GM12891 (cell line): ENCODE data around the gene UNC93B1.
"Not testable (repeated sequence)": the region's sequence is repeated elsewhere in the genome, so short reads cannot be mapped to it uniquely, and the experiment has no call there.

ENCODE experiments used
- DNase-seq: peaks from one replicate; pipeline ENCODE4 v3.0.0; 2011; ENCODE audit warnings: low spot score; ENCODE audit not compliant: insufficient read length
- FAIRE-seq: peaks from 2 replicates; lab custom pipeline; 2011; peaks lifted over from hg19 to GRCh38; lab: Jason Lieb, UNC
- PAX5 ChIP-seq: IDR thresholded peaks from 2 replicates; pipeline ENCODE4 v1.6.1; 2011; ENCODE audit warnings: low read length, moderate library complexity, mild to moderate bottlenecking; ENCODE audit not compliant: insufficient read depth, severe bottlenecking
- POLR2A ChIP-seq: IDR thresholded peaks from 2 replicates; pipeline ENCODE4 v1.6.1; 2011; ENCODE audit warnings: low read depth, low read length, control low read depth
- POLR2AphosphoS5 ChIP-seq: IDR thresholded peaks from 2 replicates; pipeline ENCODE4 v1.6.1; 2011; ENCODE audit warnings: low read depth, low read length, control low read depth
- POU2F2 ChIP-seq: IDR thresholded peaks from 2 replicates; pipeline ENCODE4 v1.6.1; 2011; ENCODE audit warnings: low read depth, mild to moderate bottlenecking, control low read depth, low read length, moderate library complexity
- SPI1 ChIP-seq: IDR thresholded peaks from 2 replicates; pipeline ENCODE4 v1.6.1; 2011; ENCODE audit warnings: low read depth, low read length, control low read depth
- TAF1 ChIP-seq: IDR thresholded peaks from 2 replicates; pipeline ENCODE4 v1.6.1; 2011; ENCODE audit warnings: low read depth, low read length, control low read depth

UNC93B1 gene

DNA sequence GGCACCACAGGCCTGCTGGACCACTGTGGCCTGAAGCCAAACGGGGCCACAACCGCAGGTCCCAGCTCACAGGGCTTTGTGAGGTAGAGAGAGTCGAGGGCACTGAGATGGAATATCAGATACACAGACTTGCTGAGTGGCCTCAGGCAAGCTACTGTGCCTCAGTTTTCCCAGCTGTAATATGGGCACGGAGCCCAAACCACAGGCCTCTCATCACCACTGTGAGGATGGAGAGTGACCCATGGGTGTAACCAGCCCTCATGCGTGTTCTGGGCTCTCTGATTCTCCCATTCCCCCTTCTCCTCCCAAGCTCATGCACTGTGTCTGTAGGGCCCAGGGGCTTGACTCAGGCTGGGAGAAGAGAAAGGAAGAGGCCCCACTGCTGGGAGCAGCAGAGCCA lies 4.2 kb downstream of the UNC93B1 start:
- no peak for FAIRE-seq
- TF ChIP-seq POLR2AphosphoS5 (peak; percentile 47), TAF1 (no peak)
- DNase-seq, result no peak

DNA sequence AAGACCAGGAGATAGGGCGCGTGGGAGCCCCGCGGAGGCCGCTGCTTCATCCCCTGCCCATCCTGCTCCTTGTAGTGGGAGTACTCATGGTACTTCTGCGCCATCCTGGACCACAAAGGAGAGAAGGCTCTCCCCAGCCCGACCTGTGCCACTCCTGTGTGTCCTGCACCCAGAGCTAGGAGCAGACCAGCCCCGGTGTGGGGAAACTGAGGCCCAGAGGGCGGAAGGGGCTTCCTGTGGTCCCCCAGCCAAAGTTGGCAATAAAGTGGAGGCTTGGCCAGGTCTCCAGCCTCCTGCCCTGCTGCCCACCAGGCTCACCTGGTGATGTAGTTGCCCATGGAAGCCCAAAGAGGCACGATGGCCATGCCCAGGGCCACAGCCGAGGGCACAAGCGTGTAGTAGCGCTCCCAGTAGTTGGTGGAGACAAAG lies 4.7 kb downstream of the UNC93B1 start:
- FAIRE-seq, result no peak
- TF ChIP-seq PAX5 (no peak), POU2F2 (no peak), POLR2A (no peak), POLR2AphosphoS5 (no peak), TAF1 (no peak), SPI1 (no peak)
- no peak for DNase-seq

DNA sequence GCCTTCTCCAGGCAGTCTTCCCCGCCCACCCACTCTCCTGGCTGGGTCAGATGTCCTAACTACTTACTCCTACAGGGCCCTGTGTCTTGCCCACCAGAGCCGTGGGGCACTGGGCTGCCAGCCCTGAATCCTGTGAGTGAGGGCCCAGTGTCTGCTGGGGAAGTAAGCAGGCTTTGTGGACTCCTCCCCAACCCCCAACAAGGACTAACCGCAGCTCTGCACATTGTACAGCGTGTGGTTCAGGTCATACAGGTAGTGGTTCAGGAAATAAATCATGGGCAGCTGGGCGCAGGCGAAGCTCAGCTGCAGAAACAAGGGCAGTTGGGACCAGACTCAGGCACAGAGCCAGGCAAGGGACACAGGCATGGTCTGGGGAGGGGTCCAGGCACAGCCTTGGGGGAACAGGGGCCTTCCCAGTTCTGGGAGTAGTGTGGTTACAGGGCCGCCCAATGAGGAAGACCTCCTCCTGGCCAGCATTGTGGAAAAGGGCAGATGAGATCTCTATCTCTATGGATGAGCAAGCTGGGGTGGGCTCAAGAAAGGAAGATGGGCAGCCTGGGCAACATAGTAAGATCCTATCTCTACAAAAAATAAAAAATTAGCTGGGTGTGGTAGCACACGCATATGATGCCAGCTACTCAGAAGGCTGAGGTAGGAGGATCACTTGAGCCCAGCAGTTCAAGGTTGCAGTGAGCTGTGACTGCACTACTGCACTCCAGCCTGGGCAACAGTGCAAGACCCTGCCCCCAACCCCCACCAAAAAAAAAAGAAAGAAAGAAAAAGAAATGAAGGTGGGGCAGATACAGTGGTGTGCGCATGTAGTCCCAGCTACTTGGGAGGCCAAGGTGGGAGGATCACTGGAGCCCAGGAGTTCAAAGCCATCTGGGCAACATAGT lies 5.5 kb downstream of the UNC93B1 start:
- TF ChIP-seq POLR2AphosphoS5 (no peak), SPI1 (no peak), POLR2A (no peak), PAX5 (no peak), POU2F2 (no peak), TAF1 (no peak)
- DNase-seq, result no peak
- FAIRE-seq, result peak; percentile 48

DNA sequence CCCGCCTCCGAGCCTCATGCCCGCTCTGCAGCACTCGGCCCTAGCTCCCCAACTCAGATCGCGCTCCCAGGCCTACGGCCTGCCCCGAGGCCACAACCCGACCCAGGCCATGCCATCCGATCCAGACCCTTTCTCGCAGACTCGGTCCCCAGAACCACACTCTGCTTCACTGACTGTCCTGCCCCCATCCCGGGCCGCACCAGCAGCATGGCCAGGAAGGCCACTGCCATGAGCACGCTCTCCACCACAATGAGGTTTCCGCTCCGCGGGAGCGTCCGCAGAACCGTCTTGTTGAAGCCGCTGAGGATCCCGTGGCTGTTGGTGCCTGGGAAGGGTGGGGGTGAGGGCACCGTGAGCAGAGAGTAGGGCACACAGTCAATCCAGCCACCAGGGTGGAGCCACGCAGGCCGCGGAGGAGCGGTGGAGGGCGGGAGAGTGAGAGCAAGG lies 6.4 kb downstream of the UNC93B1 start:
- FAIRE-seq, result no peak
- DNase-seq, result no peak

DNA sequence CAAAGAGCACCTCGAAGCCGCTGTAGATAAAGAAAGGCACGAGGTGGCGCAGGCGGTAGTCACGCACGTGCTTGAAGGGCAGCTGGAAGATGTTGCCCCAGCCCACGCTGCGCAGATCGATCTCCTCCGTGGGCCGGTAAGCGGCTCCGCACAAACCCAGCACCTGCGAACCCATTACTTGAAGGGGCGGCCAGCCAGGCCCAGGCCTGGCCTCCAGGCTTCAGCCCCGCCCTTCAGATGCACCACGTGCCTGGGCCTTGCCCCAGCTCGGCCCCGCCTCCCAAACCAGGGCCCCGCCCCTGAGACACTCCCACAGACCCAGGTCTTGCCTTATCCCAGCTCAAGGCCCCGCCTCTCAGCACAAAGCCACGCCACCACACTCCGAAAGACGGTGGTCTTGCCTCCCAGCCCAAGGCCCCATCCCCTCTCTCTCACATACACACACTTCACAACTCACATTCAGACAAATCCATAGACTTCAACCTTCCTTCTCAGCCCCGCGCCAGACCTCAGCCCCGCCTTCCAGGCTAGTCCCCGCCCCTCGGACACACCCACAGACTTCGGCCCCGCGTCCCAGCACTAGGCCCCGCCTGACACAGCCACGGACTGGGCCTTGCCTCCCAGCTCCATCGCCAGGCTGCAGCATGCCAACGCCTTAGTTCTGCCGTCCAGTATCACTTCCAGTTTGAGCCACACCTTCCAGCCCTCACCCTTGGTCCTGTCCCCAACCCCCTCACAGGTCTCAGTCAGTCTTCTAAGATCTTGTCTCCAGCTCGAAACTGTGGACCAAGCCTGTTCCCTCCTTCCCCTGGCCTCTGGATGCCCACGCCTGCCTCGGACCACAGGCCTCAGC lies 7.0 kb downstream of the UNC93B1 start:
- no peak for FAIRE-seq
- TF ChIP-seq POU2F2 (peak; percentile 18; the same call in 1 of the 2 replicates), POLR2AphosphoS5 (no peak), SPI1 (no peak), PAX5 (no peak), POLR2A (no peak), TAF1 (no peak)
- no peak for DNase-seq

More for the DNA sequence above, 6.4 kb downstream of the UNC93B1 start:
- TF ChIP-seq POLR2AphosphoS5 (no peak), SPI1 (no peak), TAF1 (no peak), POU2F2 (no peak), POLR2A (no peak), PAX5 (no peak)

DNA sequence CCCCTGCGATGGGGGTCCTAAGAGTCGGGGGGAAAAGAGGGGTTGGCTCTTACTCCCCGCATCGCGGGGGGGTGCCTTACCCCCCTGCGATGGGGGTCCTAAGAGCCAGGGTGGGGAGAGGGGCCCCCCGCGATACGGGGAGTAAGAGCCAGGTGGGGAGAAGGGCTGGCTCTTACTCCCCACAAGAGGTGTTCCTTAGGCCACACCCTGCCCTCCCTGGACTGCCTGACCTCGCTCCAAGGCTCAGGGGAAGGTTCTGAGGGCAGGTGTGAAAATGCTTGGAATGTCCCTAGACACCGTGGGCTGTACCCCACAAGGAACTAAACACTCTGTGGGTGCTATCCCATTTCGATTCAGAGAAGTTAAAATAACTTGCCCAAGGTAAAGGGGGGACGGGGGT lies 7.8 kb downstream of the UNC93B1 start:
- TF ChIP-seq PAX5 (no peak), POU2F2 (no peak), SPI1 (no peak), TAF1 (no peak), POLR2A (no peak), POLR2AphosphoS5 (no peak)
- FAIRE-seq, result no peak
- DNase-seq, result no peak

DNA sequence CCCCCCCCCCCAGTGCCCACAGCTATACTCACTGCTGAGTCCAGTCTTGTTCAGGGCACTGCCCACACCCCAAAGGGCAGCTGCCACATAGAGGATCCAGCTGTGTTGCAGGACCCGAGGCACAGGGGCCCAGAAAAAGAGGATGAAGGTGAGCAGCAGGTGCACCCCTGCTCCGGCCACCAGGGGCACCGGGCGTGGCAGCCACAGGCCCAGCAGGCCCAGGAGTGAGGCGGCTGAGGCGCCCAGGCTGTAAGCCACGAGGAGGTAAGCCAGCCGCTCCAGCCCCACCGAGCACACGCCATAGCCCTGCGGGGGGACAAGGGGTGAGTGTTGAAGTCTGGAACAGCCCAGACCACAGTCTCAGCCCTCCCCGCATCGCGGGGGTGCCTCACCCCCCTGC lies 8.3 kb downstream of the UNC93B1 start:
- not testable (repeated sequence) for FAIRE-seq, DNase-seq

DNA sequence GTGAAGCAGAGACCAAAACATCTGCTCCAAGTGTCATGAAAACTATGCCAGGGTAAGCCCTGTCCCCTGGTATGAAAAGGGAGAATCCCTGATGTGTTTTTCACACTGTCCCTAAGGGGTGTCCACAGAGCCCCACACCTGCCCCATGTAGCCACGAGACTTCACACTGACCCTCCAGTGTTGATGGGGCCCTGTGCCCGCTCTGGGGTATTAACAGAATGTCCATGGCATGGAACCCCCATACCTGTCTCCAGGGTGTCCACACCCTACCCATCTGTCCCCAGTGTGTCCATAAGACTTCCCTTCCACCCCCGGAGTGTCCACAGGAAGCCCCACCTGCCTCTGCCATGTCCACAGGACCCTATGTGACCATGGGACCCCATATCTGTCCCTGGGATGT lies 8.8 kb downstream of the UNC93B1 start:
- not testable (repeated sequence) for FAIRE-seq, DNase-seq

DNA sequence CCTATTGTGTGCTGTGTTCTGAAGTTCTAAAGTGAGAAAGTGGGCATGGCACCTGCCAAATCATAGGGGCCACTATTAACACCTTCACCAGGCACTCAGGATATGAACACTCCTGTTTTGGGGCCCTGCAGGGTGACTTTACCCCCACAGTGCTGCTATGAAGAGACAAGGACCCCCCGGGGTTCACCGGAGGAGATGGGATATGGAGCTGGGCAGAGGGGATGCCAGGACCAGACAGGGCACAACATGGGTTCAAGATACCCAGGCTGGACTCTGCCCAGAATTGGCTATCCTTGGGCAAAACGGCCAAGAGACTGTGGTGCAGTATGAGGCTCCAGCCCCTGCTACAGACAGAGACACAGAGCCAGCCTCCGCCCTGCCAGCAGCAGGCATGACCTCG lies 9.5 kb downstream of the UNC93B1 start:
- FAIRE-seq, DNase-seq: not testable (repeated sequence)

DNA sequence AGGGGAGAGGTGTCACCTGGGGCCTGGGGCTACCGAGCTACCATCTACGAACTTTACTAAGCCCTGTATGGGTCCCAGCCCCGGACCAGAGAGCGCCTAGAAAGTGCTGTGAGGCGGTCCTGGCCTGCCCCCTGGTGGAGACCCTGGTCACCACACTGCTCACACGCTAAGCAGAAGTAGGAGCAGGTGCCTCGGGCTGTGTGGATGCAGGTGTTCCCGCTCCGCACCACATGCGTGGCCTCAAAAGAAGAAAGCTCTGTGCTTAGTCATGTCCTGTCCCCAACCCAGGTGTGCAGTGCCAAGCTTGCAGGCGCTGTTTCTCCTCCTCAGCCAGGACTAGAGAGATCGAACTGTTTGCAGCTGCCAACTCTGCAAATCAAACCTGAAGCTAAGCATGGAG lies 10.1 kb downstream of the UNC93B1 start:
- not testable (repeated sequence) for FAIRE-seq, DNase-seq

DNA sequence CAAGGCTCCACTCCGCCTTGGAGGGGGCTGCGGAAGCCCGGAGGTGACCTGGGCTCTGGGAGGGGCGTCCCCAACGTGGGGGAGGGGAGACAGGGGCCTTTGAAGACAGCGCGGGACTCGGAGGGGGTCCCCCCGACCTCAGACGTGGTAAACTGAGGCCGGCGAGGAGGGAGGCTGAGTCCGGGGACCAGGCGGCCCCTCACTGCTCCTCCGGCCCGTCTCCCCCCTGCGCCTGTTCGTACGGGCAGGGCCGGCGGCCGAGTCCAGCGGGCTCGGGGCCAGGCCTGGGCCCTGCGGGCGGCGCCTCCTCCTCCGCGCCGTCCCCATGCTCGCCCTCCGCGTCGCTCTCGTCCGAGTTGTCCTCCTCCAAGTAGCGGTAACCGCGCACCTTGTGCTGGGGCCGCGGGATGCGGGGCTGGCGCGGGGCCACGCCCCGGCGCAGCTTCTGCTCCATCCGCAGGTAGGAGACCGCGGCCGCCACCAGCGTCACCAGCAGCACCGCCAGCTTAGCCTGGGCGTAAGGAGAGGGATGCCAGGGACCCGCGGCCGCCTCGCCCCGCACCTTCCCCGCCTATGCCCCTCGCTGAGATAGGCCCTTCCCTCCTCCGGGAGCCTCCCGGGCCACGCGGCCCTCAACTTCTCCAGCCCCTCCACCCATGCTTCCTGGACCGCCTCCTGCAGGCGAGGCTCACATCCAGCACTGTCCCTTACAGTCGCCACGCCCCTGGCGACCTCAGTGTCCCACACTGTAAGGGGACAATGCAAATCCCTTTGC lies 12.4 kb downstream of the UNC93B1 start:
- FAIRE-seq, DNase-seq: not testable (repeated sequence)

DNA sequence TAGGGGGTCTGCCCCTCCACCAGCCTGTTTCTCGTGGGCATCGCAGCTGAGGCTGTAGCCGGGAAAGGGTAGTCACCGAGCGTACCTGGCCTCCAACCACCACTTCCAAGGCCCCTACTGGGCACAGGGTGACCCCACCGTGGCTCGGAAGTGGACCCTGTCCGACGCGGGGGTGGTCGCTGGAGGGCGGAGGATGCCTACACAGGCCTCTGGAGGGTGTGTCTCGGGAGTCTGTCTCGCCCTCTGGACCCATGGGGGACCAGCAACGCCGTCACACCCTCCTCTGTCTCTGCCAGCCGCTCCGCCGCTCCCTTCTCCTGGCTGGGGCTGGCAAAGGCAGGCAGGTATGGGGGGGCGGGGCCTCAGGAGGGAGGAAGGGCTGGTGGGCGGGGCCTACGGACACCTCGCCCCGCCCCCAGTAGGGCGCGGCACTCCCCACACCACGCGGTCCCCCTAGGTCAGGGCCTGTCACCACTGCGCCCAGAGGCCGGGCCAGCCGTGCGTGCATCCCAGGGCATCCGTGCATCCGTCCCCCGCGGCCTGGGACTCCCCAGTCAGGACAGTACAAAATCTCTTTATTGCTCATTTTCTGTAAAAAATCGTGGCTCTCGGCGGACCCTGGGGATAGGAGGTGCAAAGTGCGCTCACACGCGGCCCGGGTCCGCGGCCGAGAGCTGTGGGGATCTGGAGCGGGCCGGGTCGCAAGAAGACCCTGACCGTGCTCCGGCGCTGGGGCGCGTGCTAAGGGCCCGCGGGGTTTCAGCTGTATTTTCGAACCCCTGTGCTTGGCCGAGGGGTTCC lies 13.2 kb downstream of the UNC93B1 start:
- not testable (repeated sequence) for DNase-seq, FAIRE-seq

DNA sequence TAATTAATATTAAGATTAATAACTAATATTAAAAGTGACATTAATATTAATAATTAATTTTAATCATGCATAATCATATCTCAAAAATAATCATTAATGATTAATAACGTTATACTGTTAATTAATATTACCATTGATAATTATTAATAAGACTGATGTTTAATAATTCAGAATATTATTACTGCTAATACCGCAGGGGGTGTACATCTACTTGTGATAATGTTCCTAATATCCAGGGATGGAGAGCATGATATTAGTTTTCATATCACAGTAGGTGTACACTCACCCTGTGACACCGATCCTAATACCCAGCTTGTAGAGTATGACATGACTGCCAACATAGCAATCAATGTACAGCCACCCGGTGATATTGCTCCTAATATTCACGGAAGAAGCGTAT lies 18.6 kb downstream of the UNC93B1 start:
- not testable (repeated sequence) for FAIRE-seq, DNase-seq
